IPS-NIHi7 (cell line): ENCODE results near the gene KRTAP1-5.
"Not testable (repeated sequence)": the region's sequence is repeated elsewhere in the genome, so short reads cannot be mapped to it uniquely, and the experiment has no call there.

ENCODE experiments used
- DNase-seq: peaks from one replicate; pipeline ENCODE4 v3.0.0; 2012; ENCODE audit warnings: mixed read lengths; ENCODE audit errors: extremely low spot score

The KRTAP1-5 gene

GRCh38 chr17:41004397-41004796 is 22.6 kb downstream of the KRTAP1-5 start:
- DNase-seq = no peak

- DNase-seq = no peak
Measured at GRCh38 chr17:41003926-41004325, 23.1 kb downstream of the KRTAP1-5 start.

DNA sequence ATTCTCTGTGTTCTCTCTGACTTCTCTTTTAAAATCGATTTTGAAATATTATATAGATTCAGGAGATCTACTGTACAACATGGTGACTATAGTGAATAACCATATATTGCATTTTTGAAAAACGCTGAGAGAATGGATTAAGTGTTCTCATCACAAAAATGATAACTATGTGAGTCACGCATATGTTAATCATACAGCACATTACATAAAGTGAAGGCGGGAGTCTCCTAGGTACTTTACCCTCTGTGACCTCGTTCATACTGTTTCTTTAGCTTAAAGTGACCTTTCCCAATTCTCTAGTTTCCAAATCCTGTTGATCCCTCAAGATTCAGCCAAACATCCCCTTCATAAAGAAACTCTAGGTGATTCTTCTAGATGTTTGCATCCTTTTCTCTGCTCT is 24.2 kb downstream of the KRTAP1-5 start:
- no peak for DNase-seq

GRCh38 chr17:41001795-41002194 is 25.2 kb downstream of the KRTAP1-5 start:
- DNase-seq = no peak

DNA sequence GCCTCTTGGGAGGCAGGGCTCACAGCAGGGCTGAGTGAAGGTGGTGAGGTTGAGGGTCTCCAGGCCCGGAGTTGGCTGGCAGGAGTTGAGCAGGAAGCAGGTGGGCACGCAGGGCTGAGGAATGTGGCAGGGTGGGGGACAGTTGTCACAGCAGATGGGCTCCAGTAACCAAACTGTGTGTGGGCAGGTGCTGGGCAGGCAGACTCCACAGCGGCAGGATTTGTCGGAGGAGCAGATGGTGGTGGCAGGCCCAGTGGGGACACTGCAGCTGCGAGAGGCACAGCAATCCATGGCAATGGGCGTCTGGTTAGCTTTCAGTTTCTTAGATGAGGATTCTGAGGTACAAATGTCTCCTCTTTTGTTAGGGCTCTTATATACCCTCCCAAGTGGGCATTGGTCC is 27.4 kb downstream of the KRTAP1-5 start, which contains the start of gene KRTAP3-2:
Gene KRTAP3-2, minus strand, starts transcription at position 344 of the 400 bp plus-strand sequence. Its CDS starts 53 bp downstream, at position 291.
- not testable (repeated sequence) for DNase-seq

DNA sequence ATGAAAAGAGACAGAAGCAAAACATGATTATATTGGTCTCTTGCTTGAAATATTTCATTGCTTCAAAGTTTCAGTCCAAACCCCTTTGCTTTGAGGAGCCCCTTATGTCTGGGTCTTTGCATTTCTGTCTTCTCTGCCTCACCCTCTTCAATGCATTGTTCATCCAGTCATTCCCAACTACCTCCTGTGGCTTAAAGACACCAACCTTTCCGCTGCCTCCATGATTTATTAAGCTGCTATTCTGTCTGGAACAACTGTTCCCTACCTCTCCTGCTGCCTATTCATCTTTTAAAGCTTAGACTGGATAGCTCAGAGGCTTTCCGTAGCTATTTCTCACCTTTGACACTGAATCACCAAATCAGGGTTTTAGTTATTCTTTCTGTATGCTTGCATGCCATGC is 29.6 kb downstream of the KRTAP1-5 start:
- no peak for DNase-seq

DNA sequence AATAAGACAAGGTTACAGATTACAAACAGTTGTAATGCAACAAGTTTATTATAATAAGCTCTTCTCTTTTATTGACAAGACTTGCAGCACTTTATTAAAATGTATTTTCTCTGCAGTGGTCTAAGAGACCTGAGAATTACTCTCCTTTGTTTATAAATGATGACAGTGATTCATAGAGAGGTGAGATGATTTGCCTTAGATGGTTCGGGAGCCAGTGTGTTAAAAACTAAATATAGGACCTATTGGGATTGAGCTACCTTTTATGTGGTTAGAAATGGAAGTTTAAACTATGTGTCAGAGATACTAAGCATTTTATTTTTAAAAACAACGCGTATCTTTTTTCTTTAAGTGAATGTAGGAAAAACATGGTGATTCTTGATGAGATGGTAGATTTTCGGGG is 30.2 kb downstream of the KRTAP1-5 start:
- DNase-seq = no peak

GRCh38 chr17:40995116-40995515 is 31.9 kb downstream of the KRTAP1-5 start:
- DNase-seq = no peak

- DNase-seq = no peak
Measured at GRCh38 chr17:40993839-40994238, 33.2 kb downstream of the KRTAP1-5 start, which contains the start of gene KRTAP3-3. KRTAP3-3 (minus strand) TSS chr17:40994164; CDS start chr17:40994097, 67 bp downstream.

DNA sequence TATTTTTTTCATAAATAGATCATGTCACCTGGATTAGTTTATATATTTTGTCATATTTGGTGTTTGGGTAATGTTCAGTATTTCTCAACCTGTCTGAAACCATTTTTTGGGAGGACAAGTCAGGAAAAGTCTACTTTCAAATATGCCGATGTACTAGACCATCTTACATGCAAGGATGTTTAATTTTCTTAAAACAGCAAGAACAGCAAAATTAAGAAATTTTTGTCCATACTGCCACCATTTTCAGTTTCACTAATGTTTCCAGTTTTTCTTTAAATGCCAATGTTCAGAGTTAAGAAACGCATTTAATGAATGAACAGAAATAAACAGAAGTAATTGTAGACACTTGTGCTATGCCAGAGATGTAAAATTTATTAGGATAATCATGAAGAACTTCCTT is 33.9 kb downstream of the KRTAP1-5 start:
- DNase-seq = no peak

DNA sequence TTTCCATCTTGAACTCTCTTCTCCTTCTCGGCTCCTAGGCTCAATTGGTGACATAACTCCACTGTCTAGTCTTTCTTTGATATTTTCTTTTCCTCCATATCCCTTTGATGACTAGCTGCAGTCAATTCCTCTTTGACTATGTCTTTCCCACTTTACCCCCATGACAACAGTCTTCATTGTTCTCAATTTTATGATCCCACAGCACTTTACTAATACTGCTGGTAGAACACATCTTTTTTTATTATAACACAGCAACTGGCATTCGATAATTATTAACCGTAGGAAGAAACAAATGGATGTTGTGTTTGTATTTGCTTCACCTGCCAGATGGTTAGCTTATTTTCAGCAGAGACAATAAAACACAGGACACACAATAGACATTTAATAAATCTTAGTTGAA is 34.3 kb downstream of the KRTAP1-5 start:
- DNase-seq = no peak

DNA sequence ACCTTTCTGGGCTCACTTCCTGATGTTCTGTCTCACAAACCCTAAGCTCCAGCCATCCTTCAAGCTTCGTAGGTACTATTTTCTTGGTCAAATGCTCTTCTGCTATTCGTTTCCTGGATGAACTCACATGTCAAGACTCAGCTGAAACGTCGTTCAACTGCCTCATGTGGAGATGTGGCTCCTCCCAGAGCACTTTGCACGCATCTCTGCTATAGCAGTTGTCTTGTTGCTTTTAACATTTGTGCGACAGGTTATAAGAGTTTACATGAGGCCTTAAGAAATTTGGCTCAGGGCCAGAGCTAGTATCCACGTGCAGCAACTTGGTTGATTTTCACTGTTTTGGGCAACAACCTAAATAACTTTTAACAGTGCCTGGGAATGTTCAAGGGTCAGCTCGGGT is 40.1 kb downstream of the KRTAP1-5 start:
- DNase-seq = no peak

- DNase-seq = no peak
Measured at GRCh38 chr17:40984226-40984625, 42.8 kb downstream of the KRTAP1-5 start, which contains the start of gene KRT40. KRT40 (minus strand) TSS chr17:40984326; CDS start chr17:40984273, 53 bp downstream.

DNA sequence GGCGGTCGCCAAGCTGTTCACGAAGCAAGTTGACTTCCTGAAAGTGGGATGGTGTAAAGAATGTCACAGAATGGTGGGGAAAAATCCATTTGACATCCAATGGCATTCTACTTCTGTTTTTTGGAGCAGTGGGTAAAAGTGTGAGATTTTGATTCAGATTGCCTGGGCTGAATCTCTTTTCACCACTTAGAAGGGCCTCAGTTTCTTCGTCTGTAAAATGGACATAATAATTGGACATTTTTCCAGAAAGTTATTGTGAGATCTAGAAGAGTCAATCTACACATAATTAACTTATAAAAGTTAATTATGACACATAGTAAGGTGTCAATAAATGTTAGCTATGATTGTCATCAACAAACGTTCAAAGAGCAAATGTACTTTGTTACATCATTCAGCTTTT is 45.9 kb downstream of the KRTAP1-5 start:
- DNase-seq = no peak

DNA sequence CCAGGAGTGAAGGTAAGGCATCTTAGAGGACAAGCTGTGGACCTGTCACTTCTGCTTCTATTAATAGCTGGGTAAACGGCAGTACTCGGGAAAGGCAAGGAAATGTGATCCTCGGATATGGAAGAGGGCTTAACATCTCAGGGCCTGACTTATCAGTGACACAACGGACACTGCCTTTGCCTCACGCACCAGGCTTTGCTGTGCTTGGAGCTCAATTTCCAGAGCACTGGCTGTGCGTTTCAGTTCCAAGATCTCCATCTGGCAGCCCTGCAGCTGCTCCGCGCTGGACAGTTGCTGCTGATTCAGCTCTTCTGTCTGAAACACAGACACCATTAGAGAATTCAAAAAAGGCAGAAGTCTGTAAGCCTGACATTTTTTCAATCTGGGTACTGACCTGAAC is 46.4 kb downstream of the KRTAP1-5 start:
- no peak for DNase-seq

- no peak for DNase-seq
Measured at GRCh38 chr17:40980117-40980516, 46.9 kb downstream of the KRTAP1-5 start.

- no peak for DNase-seq
Measured at GRCh38 chr17:40978575-40979151, 48.3 kb downstream of the KRTAP1-5 start.
